Measurements from ENCODE around the gene PRKAG3.

DNA sequence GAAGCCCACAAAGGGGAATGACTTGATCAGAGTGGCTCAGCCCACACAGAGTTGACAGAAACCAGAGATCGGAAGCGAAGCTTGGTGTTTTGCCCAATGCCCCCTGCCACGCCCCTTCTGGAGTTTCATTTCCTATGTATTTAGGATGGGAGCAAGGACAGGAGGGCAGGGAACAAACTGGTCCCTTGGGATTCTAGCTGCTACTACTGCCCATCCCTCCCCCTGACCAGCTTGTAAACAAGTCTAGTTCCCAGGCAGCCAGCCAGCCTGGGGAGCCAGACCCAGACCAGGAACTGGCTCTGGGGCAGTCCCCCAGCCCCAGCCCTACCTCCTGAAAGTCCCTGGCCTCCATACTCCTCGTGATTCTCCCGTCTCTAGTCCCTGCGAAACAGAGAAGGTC, 36.3 kb upstream of the PRKAG3 start:
- TF ChIP-seq POLR2AphosphoS5 (IDR thresholded peaks at IDR 0.05; ENCODE audit: low read depth) (no peak), CREB1 (CRISPR knock-in tag; IDR thresholded peaks at IDR 0.05; ENCODE audit: low read depth) (no peak), EZH2phosphoT487 (IDR thresholded peaks at IDR 0.05; ENCODE audit: unreplicated experiment) (no peak), NANOG (IDR thresholded peaks at IDR 0.05; ENCODE audit: borderline replicate concordance) (no peak), EZH2 (IDR thresholded peaks at IDR 0.05; ENCODE audit: low read depth, unreplicated experiment) (no peak), JUNB (IDR thresholded peaks at IDR 0.05; ENCODE audit: unreplicated experiment) (no peak), STAT1 (IDR thresholded peaks at IDR 0.05; ENCODE audit: unreplicated experiment) (no peak), ZNF114 (CRISPR knock-in tag; IDR thresholded peaks at IDR 0.05) (no peak)
- TF ChIP-seq, protein P1, sequence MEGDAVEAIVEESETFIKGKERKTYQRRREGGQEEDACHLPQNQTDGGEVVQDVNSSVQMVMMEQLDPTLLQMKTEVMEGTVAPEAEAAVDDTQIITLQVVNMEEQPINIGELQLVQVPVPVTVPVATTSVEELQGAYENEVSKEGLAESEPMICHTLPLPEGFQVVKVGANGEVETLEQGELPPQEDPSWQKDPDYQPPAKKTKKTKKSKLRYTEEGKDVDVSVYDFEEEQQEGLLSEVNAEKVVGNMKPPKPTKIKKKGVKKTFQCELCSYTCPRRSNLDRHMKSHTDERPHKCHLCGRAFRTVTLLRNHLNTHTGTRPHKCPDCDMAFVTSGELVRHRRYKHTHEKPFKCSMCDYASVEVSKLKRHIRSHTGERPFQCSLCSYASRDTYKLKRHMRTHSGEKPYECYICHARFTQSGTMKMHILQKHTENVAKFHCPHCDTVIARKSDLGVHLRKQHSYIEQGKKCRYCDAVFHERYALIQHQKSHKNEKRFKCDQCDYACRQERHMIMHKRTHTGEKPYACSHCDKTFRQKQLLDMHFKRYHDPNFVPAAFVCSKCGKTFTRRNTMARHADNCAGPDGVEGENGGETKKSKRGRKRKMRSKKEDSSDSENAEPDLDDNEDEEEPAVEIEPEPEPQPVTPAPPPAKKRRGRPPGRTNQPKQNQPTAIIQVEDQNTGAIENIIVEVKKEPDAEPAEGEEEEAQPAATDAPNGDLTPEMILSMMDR (conservative IDR thresholded peaks at IDR 0.05; ENCODE audit: low read depth in 2 of 2): no peak
- TF ChIP-seq, protein P2, sequence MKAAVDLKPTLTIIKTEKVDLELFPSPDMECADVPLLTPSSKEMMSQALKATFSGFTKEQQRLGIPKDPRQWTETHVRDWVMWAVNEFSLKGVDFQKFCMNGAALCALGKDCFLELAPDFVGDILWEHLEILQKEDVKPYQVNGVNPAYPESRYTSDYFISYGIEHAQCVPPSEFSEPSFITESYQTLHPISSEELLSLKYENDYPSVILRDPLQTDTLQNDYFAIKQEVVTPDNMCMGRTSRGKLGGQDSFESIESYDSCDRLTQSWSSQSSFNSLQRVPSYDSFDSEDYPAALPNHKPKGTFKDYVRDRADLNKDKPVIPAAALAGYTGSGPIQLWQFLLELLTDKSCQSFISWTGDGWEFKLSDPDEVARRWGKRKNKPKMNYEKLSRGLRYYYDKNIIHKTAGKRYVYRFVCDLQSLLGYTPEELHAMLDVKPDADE (IDR thresholded peaks at IDR 0.05): no peak
